GM19372 (cell line): ENCODE data around the gene MXD1.

Source experiments
- ATAC-seq: cut with Tn5 transposase; IDR thresholded peaks from one replicate; pipeline ENCODE4 v1.9.1; 2021; ENCODE audit warnings: mild to moderate bottlenecking, low read depth, moderate library complexity; ENCODE audit not compliant: unreplicated experiment

Gene MXD1

GRCh38 chr2:69975136-69975852 is 60.4 kb downstream of the MXD1 start:
- no peak for ATAC-seq

- ATAC-seq = no peak
These were observed 61.0 kb downstream of the MXD1 start for GRCh38 chr2:69975853-69976462.

GRCh38 chr2:69977186-69977585 is 62.3 kb downstream of the MXD1 start:
- ATAC-seq = no peak

- ATAC-seq = no peak
These were observed 63.1 kb downstream of the MXD1 start for GRCh38 chr2:69977906-69978482.

GRCh38 chr2:69979902-69980807 is 65.2 kb downstream of the MXD1 start:
- no peak for ATAC-seq

- ATAC-seq = no peak
These were observed 68.6 kb downstream of the MXD1 start for GRCh38 chr2:69983392-69983966.

GRCh38 chr2:69985216-69985615 is 70.3 kb downstream of the MXD1 start:
- no peak for ATAC-seq

GRCh38 chr2:69985688-69986087 is 70.8 kb downstream of the MXD1 start:
- no peak for ATAC-seq

- no peak for ATAC-seq
These were observed 71.8 kb downstream of the MXD1 start for GRCh38 chr2:69986691-69987090.

GRCh38 chr2:69988086-69988635 is 73.3 kb downstream of the MXD1 start:
- ATAC-seq = no peak

GRCh38 chr2:69989009-69989408 is 74.1 kb downstream of the MXD1 start:
- no peak for ATAC-seq

- ATAC-seq = no peak
These were observed 74.7 kb downstream of the MXD1 start for GRCh38 chr2:69989441-69990105.
